Right lung (tissue), 5 donors: ENCODE results near the gene CYFIP1. TPM values are rescaled to one million over a fixed set of nuclear protein-coding genes. Genes with fewer than 3 reads are reported as not detected.

Source experiments
- DNase-seq, 2 donors: peaks; one replicate each; pipeline ENCODE4 v3.0.0-alpha.2; 2013
- polyA plus RNA-seq, 5 donors: library from polyadenylated mRNA; unstranded; fragments of 120-200 nt; gene quantifications; one replicate each; pipeline versions ENCODE4 v1.2.1 to v1.2.3, GENCODE V29; 2013; ENCODE audit warnings: inconsistent platforms in 1 of 5, low replicate concordance in 1 of 5; ENCODE audit not compliant: insufficient read length in 5 of 5, insufficient read depth in 1 of 5

Gene CYFIP1
- polyA plus RNA-seq, 5 donors = 78.9 to 92.3 (median 87.5) TPM

DNA sequence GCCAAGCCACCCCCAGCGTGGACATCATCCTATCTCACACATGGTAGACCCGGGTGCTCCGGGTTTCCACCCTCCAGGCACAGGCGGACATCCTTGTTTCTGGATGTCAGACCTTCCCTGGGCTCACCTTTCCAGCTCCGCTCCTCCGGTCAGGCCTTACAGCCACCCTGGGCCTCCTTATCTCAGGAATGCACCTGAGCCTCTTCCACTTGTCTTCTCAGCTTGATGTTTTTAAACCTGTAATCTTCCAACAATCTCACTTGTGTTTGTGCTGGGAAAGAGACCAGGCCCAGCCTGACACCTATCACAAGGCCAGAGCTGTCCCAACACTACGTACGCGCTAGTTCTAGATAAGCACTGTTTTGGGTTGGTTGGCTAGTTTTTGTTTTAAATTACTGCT, 87.8 kb downstream of the CYFIP1 start:
- no peak for DNase-seq

DNA sequence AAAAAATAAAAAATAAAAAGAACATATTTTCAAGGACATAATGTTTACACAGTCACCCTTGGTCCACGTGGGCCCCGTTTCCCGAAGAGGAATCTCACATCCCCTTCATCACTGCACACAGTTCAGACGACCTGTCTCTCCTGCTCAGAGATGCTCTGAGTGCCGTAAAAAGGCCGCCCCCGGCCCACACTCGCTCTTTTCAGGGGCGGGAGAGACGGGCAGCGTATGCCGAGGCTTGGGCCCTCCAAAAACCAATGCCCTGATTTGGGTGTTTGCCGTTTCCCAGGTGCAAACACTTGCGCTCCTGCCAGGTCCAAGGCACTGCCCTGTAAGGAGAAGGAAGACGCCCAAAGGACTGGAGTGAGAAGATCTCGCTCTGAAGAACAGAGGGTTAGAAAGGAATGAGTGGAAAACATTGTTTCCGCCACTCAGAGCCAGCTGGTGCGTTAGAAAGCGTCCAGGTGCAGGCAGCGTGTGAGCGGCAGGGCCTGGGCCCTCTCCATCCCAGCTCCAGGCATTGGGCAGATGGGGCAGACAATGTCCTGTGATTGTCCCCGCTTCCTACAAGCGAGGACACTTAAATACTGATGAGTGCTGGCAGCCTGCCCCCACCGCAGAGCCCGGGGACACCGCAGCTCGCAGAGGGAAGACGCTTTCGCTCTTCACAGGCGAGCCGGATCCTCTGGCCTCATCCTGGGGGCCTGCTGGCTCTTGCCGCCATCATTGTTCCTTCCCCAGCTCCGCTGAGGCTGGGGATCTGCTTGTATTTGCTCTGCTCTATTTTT, 88.5 kb downstream of the CYFIP1 start:
- no peak for DNase-seq

DNA sequence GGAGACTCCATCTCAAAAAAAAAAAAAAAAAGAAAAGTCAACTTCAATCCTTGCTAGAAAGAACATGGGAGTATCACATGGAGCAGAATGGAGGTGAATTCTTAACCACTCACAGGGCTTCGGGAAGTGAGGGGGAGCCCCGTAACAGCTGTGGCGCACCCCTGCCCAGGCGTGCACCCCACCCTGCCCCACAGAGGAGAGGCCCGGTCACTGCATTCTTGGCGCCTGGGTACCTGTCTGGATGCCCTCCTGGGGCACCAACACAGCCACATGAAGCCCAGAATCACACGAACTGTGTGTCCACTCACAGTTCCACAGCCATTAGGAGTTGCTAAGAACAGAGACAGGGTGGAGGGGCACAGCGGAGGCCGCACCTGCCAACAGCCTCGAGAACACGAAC, 89.9 kb downstream of the CYFIP1 start:
- DNase-seq = no peak

DNA sequence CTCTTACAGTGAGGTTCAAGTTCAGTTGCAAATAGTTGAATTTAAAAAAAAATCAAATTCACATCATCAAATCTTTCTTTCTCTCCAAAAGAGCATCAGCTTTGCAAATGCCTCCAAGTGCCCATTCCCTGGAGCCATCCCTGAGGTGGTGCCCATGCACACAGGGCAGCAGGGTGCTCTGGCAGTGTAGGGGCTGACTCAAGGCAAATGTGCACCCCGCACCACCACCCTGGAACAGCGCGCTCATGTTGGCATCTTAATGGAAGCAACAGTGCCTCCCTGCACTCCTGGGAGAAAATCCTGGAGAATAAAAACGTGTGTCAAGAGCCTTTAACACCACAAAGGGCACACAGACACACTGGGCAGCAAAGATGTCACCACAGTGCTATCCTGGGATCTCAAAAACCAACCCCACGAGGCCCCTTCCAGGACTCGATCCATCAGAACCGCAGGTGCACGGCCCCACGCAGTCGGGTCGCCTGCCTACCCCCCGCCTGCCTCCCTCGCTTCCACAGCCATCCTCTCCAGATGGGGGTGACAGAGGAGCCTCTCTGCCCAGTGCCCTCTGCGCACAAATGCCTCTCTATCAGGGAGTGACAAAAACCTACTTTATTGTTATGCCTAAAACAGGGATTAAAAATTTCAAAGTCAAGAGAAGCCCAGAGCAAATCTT, 90.9 kb downstream of the CYFIP1 start:
- no peak for DNase-seq

- no peak for DNase-seq
Observed at GRCh38 chr15:22888120-22888859, 91.9 kb downstream of the CYFIP1 start.

DNA sequence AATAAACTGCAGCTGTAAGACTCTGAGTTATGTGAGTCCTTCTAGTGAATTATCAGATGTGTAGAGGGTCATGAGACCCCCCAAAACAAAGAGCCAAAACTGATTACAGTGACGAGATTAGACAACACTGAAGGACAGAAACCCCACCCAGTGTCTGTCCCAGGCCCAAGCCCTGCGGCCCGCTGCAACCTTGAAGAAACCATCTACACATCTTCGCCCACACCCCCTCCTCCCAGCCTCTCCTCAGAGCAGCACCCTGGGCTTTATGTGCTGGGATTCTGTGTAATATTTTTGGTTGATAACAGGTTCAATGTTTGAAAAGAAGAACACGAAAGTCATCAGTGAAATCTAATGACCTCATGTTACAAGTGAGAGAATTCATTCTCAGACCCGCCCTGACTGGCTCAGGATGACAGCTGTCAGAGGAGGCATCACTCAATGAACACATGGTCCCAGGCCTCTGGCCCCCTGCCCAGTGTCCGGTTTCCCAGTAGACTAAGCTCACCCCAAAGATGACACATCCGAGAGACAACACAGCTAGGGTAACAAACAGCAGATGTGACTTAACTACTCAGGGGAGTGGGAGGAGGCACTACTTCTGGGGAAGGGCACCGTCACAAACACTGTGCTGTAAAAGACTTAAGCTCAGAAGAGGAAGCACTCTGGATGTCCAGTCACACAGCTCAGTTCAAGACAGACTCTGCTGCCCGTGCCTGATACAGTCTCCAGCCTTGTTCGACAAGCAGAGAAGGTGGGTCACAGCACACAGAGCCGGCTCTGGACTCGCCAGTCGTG, 92.8 kb downstream of the CYFIP1 start:
- no peak for DNase-seq

GRCh38 chr15:22885120-22885519, 95.0 kb downstream of the CYFIP1 start:
- DNase-seq = no peak

DNA sequence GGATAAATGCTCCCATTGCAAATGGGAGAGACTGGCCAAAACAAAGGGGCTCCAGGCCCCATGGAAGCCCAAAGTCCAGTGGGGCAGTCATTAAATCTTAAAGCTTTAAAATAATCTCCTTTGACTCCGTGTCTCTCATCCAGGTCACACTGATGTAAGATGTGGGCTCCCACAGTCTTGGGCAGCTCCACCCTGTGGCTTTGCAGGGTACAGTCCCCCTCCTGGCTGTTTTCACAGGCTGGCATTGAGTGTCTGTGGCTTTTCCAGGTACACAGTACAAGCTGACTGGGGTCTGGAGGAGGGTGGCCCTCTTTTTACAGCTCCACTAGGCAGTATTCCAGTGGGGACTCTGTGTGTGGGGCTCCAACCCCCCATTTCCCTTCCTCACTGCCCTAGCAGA, 95.8 kb downstream of the CYFIP1 start:
- DNase-seq = no peak

GRCh38 chr15:22883196-22883595, 97.0 kb downstream of the CYFIP1 start:
- DNase-seq = no peak

DNA sequence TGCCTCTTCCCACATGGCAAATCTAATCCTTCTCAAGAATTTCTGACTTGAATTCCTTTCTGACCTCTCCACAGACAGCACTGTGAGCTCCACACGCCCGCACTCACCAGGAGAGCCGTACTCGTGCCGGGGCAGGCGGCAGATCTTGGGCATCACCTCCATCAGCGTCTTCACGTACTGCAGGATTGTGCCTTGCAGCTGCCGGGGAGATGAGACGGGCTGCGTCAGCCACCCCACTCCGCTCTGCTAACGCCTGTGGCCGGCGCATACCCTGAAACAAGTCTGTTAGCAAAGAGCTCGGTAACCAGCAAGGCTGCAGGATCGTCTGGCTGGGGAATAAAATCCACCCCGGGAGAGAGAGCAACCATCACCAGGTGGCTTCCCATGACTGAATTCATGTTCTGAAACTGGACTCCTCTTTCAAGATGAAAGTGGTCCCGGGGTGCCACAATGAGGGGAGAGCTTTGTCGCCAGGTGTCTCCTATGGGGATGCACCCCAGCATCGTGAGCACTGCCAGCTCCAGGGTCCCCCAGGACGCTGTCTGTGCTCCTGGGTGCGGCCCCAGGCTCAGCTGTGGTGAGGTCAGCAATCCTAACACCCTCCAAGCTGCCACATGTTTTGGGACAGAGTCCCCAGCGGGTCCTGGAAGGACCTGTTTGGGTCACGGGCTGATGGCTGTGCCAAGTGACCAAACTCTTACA, 98.3 kb downstream of the CYFIP1 start:
- no peak for DNase-seq

DNA sequence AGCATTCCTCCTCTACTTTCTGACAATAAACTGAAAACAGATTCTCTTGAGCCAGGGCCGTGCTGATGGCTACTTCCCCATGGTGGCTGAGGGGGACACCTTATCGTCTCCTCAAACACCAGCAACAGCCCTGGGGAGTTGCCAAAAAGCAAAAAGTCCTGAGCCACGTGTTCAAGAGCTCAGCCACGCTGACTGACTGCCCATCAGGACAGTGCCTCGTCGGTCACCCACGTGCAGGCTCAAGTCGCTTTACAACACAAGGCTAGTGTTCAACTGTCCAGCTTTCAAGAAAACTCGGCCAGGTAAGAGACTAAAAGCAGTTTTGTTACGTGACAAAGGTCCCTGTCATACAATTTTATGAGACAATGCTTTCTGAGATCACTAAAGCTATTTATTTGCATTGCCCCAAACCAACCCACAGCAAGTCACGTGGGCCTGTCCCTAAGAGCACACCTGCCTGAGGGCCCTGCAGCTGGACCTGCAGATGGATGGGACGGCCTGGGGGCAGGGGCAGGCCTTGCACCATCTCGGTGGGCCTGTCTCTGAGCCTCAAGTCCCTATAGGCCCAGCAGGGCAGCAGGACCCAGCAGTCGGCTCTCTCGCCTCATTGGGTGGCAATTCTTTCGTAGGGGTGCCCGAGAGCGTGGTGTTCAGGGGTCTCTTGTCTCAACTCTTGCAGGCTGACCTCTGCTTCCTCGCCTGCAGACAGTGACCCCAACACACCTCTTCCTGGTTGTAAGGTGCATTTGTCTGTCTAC, 99.0 kb downstream of the CYFIP1 start:
- DNase-seq = no peak

- no peak for DNase-seq
Observed at GRCh38 chr15:22880068-22880980, 99.8 kb downstream of the CYFIP1 start.

- DNase-seq = no peak
Observed at GRCh38 chr15:22878103-22878502, 102.1 kb downstream of the CYFIP1 start.

DNA sequence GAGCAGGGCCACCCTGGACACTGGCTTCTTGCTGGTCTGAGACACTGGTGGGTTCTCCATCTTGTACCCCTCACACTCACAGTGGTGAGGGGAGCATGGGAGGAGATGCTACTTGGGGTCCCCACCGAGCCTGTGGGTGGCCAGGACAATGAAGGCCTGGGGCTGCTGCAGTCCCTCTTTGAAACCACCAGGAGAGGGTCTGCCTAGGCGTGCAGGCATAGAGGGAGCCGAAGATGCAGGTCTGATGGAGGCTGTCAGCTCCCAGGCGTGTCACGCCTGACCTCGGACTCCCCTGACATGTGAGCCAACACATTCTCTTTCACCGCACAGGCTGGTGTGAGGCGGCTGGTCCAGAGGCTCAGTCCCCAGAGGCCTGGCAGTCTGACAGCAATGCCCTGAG, 102.6 kb downstream of the CYFIP1 start:
- no peak for DNase-seq

- DNase-seq = no peak
Observed at GRCh38 chr15:22877117-22877516, 103.1 kb downstream of the CYFIP1 start.

DNA sequence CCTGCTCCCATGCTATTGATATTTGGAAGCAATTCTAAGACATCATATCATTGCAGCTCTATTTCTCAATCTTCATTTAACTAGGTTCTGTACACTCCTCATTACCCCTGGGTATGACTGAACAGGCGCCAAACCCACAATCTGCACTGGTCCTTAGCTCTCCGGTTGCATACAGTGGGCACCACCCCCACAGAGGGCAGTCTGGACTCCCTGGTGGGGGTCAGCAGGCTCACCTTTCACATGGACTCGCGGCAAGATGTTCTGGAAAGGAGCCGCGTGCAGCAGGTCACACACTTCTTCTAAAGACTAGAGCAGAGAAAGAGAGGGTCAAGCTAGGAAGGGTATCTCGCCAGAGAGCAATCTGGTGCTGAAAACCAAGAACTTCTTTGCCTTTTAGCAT, 105.2 kb downstream of the CYFIP1 start:
- no peak for DNase-seq

GRCh38 chr15:22874256-22874655, 105.9 kb downstream of the CYFIP1 start:
- DNase-seq = no peak

DNA sequence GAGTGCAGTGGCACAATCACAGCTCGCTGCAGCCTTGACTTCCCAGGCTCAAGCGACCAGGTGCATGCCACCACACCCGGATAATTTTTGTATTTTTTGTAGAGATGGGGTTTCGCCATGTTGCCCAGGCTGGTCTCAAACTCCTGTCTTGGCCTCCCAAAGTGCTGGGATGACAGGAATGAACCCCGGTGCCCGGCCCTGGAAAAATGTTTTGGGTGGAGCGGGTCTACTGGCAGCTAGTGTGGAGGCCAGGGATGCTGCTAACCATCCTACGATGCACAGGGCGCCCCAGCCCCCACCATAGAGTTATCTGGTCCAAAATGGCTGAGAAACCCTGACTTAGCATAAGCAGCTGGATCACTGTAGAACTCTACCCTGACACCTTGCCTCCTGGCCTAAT, 106.3 kb downstream of the CYFIP1 start:
- no peak for DNase-seq

- DNase-seq = no peak
Observed at GRCh38 chr15:22872936-22873701, 107.0 kb downstream of the CYFIP1 start.
